Left hindlimb (tissue), 1 donor: ENCODE measurements around the gene PLB1.

Experiments used
- DNase-seq: peaks from one replicate; pipeline ENCODE4 v3.0.0-alpha.2; 2018

Gene PLB1

GRCh38 chr2:28592481-28592880 lies 96.6 kb downstream of the PLB1 start:
- no peak for DNase-seq

GRCh38 chr2:28593160-28593755 lies 97.4 kb downstream of the PLB1 start:
- no peak for DNase-seq

GRCh38 chr2:28594000-28594331 lies 98.1 kb downstream of the PLB1 start:
- DNase-seq = no peak

GRCh38 chr2:28594332-28595108 lies 98.7 kb downstream of the PLB1 start:
- peak; percentile 84 for DNase-seq

GRCh38 chr2:28595323-28595722 lies 99.5 kb downstream of the PLB1 start:
- DNase-seq = no peak

GRCh38 chr2:28598484-28598883 lies 102.6 kb downstream of the PLB1 start:
- no peak for DNase-seq

GRCh38 chr2:28600181-28600580 lies 104.3 kb downstream of the PLB1 start:
- no peak for DNase-seq

GRCh38 chr2:28601616-28602015 lies 105.8 kb downstream of the PLB1 start:
- no peak for DNase-seq

- no peak for DNase-seq
Observed at GRCh38 chr2:28602136-28602660, 106.3 kb downstream of the PLB1 start.

GRCh38 chr2:28602751-28603639 lies 107.1 kb downstream of the PLB1 start:
- no peak for DNase-seq

GRCh38 chr2:28603821-28604220 lies 108.0 kb downstream of the PLB1 start:
- peak; percentile 12 for DNase-seq

GRCh38 chr2:28604284-28604843 lies 108.5 kb downstream of the PLB1 start:
- peak; percentile 12 for DNase-seq

GRCh38 chr2:28606986-28607441 lies 111.2 kb downstream of the PLB1 start:
- peak; percentile 22 for DNase-seq

GRCh38 chr2:28607730-28608499 lies 112.1 kb downstream of the PLB1 start:
- peak; percentile 33 for DNase-seq

GRCh38 chr2:28608500-28609424 lies 112.9 kb downstream of the PLB1 start:
- DNase-seq = peak; percentile 8

GRCh38 chr2:28610583-28611201 lies 114.8 kb downstream of the PLB1 start:
- peak; percentile 41 for DNase-seq

GRCh38 chr2:28612131-28612812 lies 116.4 kb downstream of the PLB1 start:
- no peak for DNase-seq

GRCh38 chr2:28613186-28613585 lies 117.3 kb downstream of the PLB1 start:
- DNase-seq = no peak

- peak; percentile 35 for DNase-seq
Observed at GRCh38 chr2:28613633-28614501, 118.0 kb downstream of the PLB1 start.
